SK-N-SH (cell line): Measurements from ENCODE around the gene WHRN. TPM values are rescaled to one million over a fixed set of nuclear protein-coding genes. Genes with fewer than 3 reads are reported as not detected.

Source experiments
- CTCF ChIA-PET: fragments of 300-600, 350-600 bp; formaldehyde crosslinking; extraction: SDS; loops from one replicate; lab custom pipeline; 2021; lab: Yijun Ruan, JAX
- POLR2A ChIA-PET: fragments of 350-600 bp; sonication (Branson Sonifier 250); formaldehyde crosslinking; extraction: SDS; loops from one replicate; lab custom pipeline; 2020; ENCODE audit warnings: antibody characterized with exemption, inconsistent platforms; lab: Yijun Ruan, JAX
- DNase-seq: peaks from one replicate; pipeline ENCODE4 v3.0.0; 2012
- H2AFZ ChIP-seq: fragments of 200-600 bp; sonication (generic); 2 replicates; pipeline ENCODE4 v1.8.1; 2016; ENCODE audit warnings: antibody characterized with exemption, mild to moderate bottlenecking, low read depth
- H3F3A ChIP-seq: fragments of 200-600 bp; sonication (generic); replicated peaks from 2 replicates; pipeline ENCODE3; 2016; ENCODE audit warnings: antibody characterized with exemption, mild to moderate bottlenecking; ENCODE audit not compliant: insufficient read depth
- H3K27ac ChIP-seq, 2 experiments: fragments of 200-500 bp in 1 of 2; fragments of 200-600 bp in 1 of 2; sonication (Bioruptor generic) in 1 of 2; sonication (generic), shearing (Covaris generic) in 1 of 2; 2 replicates each; pipeline versions ENCODE4 v1.5.1 to v1.6.1; 2014 to 2016; ENCODE audit warnings: low read depth in 2 of 2, inconsistent platforms in 1 of 2, low read length in 1 of 2, mild to moderate bottlenecking in 1 of 2, mixed read lengths in 1 of 2
- H3K27me3 ChIP-seq: fragments of 200-600 bp; sonication (generic), shearing (Covaris generic); 2 replicates; pipeline ENCODE4 v1.6.1; 2016; ENCODE audit warnings: mixed run types; ENCODE audit not compliant: insufficient read depth
- H3K36me3 ChIP-seq, 2 experiments: fragments of 200-500 bp in 1 of 2; fragments of 200-600 bp in 1 of 2; sonication (Bioruptor generic) in 1 of 2; sonication (generic) in 1 of 2; replicated peaks in 1 of 2; 2 replicates each; pipeline versions ENCODE3 to v1.5.1; 2014 to 2016; ENCODE audit warnings: low read length in 1 of 2, mild to moderate bottlenecking in 1 of 2; ENCODE audit not compliant: insufficient read depth in 2 of 2, control insufficient read depth in 1 of 2
- H3K4me1 ChIP-seq, 2 experiments: fragments of 200-500 bp in 1 of 2; fragments of 200-600 bp in 1 of 2; sonication (Bioruptor generic) in 1 of 2; sonication (generic), shearing (Covaris generic) in 1 of 2; 2 replicates each; pipeline versions ENCODE4 v1.5.1 to v1.6.1; 2014 to 2016; ENCODE audit warnings: low read depth in 1 of 2, low read length in 1 of 2, mixed run types in 1 of 2; ENCODE audit not compliant: insufficient read depth in 2 of 2, control insufficient read depth in 1 of 2
- H3K4me2 ChIP-seq: fragments of 200-600 bp; sonication (generic), shearing (Covaris generic); 2 replicates; pipeline ENCODE4 v1.6.1; 2017; ENCODE audit warnings: mixed run types
- H3K4me3 ChIP-seq, 2 experiments: fragments of 200-500 bp in 1 of 2; fragments of 200-600 bp in 1 of 2; sonication (Bioruptor generic) in 1 of 2; sonication (generic), shearing (Covaris generic) in 1 of 2; 2 replicates each; pipeline versions ENCODE4 v1.5.1 to v1.8.1; 2014 to 2016; ENCODE audit warnings: low read depth in 2 of 2, inconsistent platforms in 1 of 2, low read length in 1 of 2, mild to moderate bottlenecking in 1 of 2, mixed read lengths in 1 of 2, moderate library complexity in 1 of 2
- H3K79me2 ChIP-seq: fragments of 200-600 bp; sonication (generic); 2 replicates; pipeline ENCODE4 v1.8.1; 2017; ENCODE audit warnings: mild to moderate bottlenecking; ENCODE audit not compliant: insufficient read depth
- H3K9ac ChIP-seq: fragments of 200-600 bp; sonication (generic); 2 replicates; pipeline ENCODE4 v1.6.1; 2017; ENCODE audit warnings: mixed run types
- H3K9me2 ChIP-seq: fragments of 200-600 bp; sonication (generic); 2 replicates; pipeline ENCODE4 v1.6.1; 2017; ENCODE audit warnings: mixed run types
- H3K9me3 ChIP-seq: fragments of 200-600 bp; sonication (generic); 2 replicates; pipeline ENCODE4 v1.6.1; 2017; ENCODE audit warnings: mixed run types, mild to moderate bottlenecking, moderate library complexity
- H4K20me1 ChIP-seq: fragments of 200-600 bp; sonication (generic); 2 replicates; pipeline ENCODE4 v1.6.1; 2017; ENCODE audit warnings: mild to moderate bottlenecking, mixed run types; ENCODE audit not compliant: insufficient read depth
- CHD2 ChIP-seq: fragments of 150-350 bp; IDR thresholded peaks from 2 replicates; pipeline ENCODE4 v1.6.1; 2018; ENCODE audit warnings: low read length; ENCODE audit not compliant: partially characterized antibody
- FOSL2 ChIP-seq: IDR thresholded peaks from 2 replicates; pipeline ENCODE4 v1.4.0; 2012; ENCODE audit warnings: low read depth, mild to moderate bottlenecking, moderate library complexity, borderline replicate concordance
- FOXJ3 ChIP-seq: sonication (generic); formaldehyde crosslinking; IDR thresholded peaks from 2 replicates; pipeline ENCODE4 v1.5.1; 2020; ENCODE audit warnings: mild to moderate bottlenecking, missing genetic modification reagents
- GABPA ChIP-seq: IDR thresholded peaks from 2 replicates; pipeline ENCODE4 v1.4.0; 2012; ENCODE audit warnings: low read depth, mild to moderate bottlenecking
- GATA2 ChIP-seq: sonication (generic); formaldehyde crosslinking; IDR thresholded peaks from 2 replicates; pipeline ENCODE4 v1.5.0; 2020; ENCODE audit warnings: mild to moderate bottlenecking, missing genetic modification reagents
- IRF3 ChIP-seq: fragments of 150-350 bp; IDR thresholded peaks from 2 replicates; pipeline ENCODE4 v1.6.1; 2016; ENCODE audit warnings: mild to moderate bottlenecking, low read depth, low read length
- MEF2A ChIP-seq: IDR thresholded peaks from 2 replicates; pipeline ENCODE4 v1.4.0; 2012; ENCODE audit warnings: low read depth, borderline replicate concordance
- NFIC ChIP-seq: IDR thresholded peaks from 2 replicates; pipeline ENCODE4 v1.4.0; 2012; ENCODE audit warnings: borderline replicate concordance
- POLR2AphosphoS5 ChIP-seq: IDR thresholded peaks from 2 replicates; pipeline ENCODE4 v1.6.1; 2012; ENCODE audit warnings: low read depth, low read length
- RAD21 ChIP-seq: IDR thresholded peaks from 2 replicates; pipeline ENCODE4 v1.6.1; 2012; ENCODE audit warnings: mild to moderate bottlenecking, low read length
- RXRA ChIP-seq: IDR thresholded peaks from 2 replicates; pipeline ENCODE4 v1.4.0; 2012; ENCODE audit warnings: low read depth, mild to moderate bottlenecking, borderline replicate concordance
- SIN3A ChIP-seq: IDR thresholded peaks from 2 replicates; pipeline ENCODE4 v1.6.1; 2012; ENCODE audit warnings: low read depth, mild to moderate bottlenecking, low read length, moderate library complexity, borderline replicate concordance
- SMC3 ChIP-seq: IDR thresholded peaks from 2 replicates; pipeline ENCODE4 v1.6.1; 2012; ENCODE audit warnings: low read depth, low read length, improper control_type of control experiment
- TAF1 ChIP-seq: IDR thresholded peaks from 2 replicates; pipeline ENCODE4 v1.6.1; 2012; ENCODE audit warnings: low read depth, mild to moderate bottlenecking, low read length, moderate library complexity, borderline replicate concordance
- TCF12 ChIP-seq: IDR thresholded peaks from 2 replicates; pipeline ENCODE4 v1.4.0; 2012
- TEAD4 ChIP-seq: IDR thresholded peaks from 2 replicates; pipeline ENCODE4 v1.4.0; 2012; ENCODE audit warnings: mild to moderate bottlenecking, borderline replicate concordance; ENCODE audit not compliant: insufficient read depth
- YY1 ChIP-seq: IDR thresholded peaks from 2 replicates; pipeline ENCODE4 v1.4.0; 2012; ENCODE audit warnings: low read depth, mild to moderate bottlenecking
- WGBS: methylation state at CpG from one replicate; pipeline ENCODE4 v1.1.6; 2017; ENCODE audit warnings: low lambda C conversion rate; 5-methylcytosine and 5-hydroxymethylcytosine counted together
- polyA plus RNA-seq, 3 experiments: library from polyadenylated mRNA; depleted of rRNA; stranded (reverse); fragments of >200 nt; gene quantifications; 2 replicates each; pipeline ENCODE4 v1.2.3, GENCODE V29; 2012
- TF ChIP-seq, protein P1 (sequence below): IDR thresholded peaks from 2 replicates; pipeline ENCODE4 v1.6.1; 2012; ENCODE audit warnings: mild to moderate bottlenecking, low read depth, low read length, moderate library complexity
- TF ChIP-seq, protein P2 (sequence below): fragments of 150-350 bp; IDR thresholded peaks from 2 replicates; pipeline ENCODE4 v1.6.1; 2017; ENCODE audit warnings: antibody characterized with exemption, low read length, low read depth, borderline replicate concordance
- TF ChIP-seq, protein P3 (sequence below): fragments of 200-600 bp; sonication (generic); IDR thresholded peaks from 2 replicates; pipeline ENCODE4 v1.6.1; 2017; ENCODE audit warnings: antibody characterized with exemption, mild to moderate bottlenecking, moderate library complexity
- TF ChIP-seq, protein P4 (sequence below): IDR thresholded peaks from 2 replicates; pipeline ENCODE4 v1.4.0; 2012; ENCODE audit warnings: low read depth

The WHRN gene
- polyA plus RNA-seq, 1 of the 3 experiments (the other 2 are of a cell fraction): 4.6 TPM

DNA sequence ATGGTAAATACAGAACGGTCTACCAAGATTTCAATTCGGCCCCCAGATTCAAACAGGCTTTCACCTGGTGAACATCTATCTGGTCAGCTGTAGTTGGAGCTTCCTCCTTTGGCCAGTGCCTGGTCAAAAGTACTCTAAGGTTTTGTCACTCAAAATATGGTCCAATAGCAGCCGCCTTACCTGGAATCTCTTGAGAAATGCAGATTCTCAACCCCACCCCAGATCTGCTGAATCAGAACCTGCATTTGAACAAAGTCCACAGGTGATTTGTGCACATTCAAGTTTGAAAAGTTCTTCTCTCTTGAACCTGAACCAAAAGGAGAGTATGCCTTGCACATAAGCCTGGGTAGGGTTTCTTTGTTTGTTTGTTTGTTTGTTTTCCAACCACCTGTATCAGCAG, 17.6 kb upstream of the WHRN start:
- ChIA-PET POLR2A (no interaction called here), CTCF (interaction anchor here (0.9 to 1.2 kb wide), 2 partner anchors 14 to 38 kb away, joined by 3 to 4 read pairs; no protein-coding TSS in a partner anchor)

DNA sequence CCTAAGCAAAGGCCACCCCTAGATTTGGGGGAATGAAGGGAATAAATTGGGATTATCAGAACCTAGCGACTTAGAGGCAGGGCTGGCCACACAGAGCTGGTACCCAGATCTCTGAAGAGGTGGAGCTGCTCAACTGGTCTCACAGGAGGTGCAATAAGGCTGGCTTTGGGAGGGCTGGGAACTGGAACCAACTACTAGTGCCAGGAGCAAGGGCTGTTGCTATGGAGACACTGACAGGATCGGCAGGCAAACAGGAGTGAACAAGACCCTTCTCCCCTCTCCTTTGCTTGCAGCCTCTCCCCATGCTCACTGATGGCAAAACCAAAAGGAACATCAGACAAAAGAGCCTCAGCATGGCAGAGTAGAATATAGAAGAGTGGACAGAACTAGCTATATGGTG, 17.0 kb upstream of the WHRN start:
- Histone ChIP-seq H3K9ac (no peak overlapping the region), H3K27ac (no peak overlapping the region), H2AFZ (no peak overlapping the region), H3K4me2 (no peak overlapping the region), H3K9me2 (no peaks in the 10 kb centered on the region), H3K9me3 (no peaks in the 10 kb centered on the region), H3F3A (peaks cover 7% of the 10 kb centered on the region), H3K4me3 (no peak overlapping the region), H3K36me3 (no peaks in the 10 kb centered on the region), H3K27me3 (peaks cover 23% of the 10 kb centered on the region; the same call in 1 of the 2 replicates), H3K79me2 (no peaks in the 10 kb centered on the region), H3K4me1 (no peaks in the 10 kb centered on the region), H4K20me1 (no peaks in the 10 kb centered on the region)
- DNase-seq: no peak
- POLR2A ChIA-PET: no interaction called here
- CTCF ChIA-PET: interaction anchor here (0.9 to 1.2 kb wide), 3 partner anchors 14 to 159 kb away, joined by 3 to 4 read pairs (median 4); no protein-coding TSS in a partner anchor
- 7% methylated on average over 2 of the region's 2 CpGs for WGBS
- TF ChIP-seq IRF3 (no peak), TAF1 (no peak), TEAD4 (no peak), RAD21 (no peak), RXRA (no peak), YY1 (no peak), TCF12 (no peak), CHD2 (no peak), POLR2AphosphoS5 (no peak), GATA2 (CRISPR knock-in tag) (no peak), SMC3 (no peak), GABPA (no peak), MEF2A (no peak), FOSL2 (no peak)
- TF ChIP-seq, protein P1, sequence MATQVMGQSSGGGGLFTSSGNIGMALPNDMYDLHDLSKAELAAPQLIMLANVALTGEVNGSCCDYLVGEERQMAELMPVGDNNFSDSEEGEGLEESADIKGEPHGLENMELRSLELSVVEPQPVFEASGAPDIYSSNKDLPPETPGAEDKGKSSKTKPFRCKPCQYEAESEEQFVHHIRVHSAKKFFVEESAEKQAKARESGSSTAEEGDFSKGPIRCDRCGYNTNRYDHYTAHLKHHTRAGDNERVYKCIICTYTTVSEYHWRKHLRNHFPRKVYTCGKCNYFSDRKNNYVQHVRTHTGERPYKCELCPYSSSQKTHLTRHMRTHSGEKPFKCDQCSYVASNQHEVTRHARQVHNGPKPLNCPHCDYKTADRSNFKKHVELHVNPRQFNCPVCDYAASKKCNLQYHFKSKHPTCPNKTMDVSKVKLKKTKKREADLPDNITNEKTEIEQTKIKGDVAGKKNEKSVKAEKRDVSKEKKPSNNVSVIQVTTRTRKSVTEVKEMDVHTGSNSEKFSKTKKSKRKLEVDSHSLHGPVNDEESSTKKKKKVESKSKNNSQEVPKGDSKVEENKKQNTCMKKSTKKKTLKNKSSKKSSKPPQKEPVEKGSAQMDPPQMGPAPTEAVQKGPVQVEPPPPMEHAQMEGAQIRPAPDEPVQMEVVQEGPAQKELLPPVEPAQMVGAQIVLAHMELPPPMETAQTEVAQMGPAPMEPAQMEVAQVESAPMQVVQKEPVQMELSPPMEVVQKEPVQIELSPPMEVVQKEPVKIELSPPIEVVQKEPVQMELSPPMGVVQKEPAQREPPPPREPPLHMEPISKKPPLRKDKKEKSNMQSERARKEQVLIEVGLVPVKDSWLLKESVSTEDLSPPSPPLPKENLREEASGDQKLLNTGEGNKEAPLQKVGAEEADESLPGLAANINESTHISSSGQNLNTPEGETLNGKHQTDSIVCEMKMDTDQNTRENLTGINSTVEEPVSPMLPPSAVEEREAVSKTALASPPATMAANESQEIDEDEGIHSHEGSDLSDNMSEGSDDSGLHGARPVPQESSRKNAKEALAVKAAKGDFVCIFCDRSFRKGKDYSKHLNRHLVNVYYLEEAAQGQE: no peak
- TF ChIP-seq, protein P2, sequence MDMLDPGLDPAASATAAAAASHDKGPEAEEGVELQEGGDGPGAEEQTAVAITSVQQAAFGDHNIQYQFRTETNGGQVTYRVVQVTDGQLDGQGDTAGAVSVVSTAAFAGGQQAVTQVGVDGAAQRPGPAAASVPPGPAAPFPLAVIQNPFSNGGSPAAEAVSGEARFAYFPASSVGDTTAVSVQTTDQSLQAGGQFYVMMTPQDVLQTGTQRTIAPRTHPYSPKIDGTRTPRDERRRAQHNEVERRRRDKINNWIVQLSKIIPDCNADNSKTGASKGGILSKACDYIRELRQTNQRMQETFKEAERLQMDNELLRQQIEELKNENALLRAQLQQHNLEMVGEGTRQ: no peak
- TF ChIP-seq, protein P3, sequence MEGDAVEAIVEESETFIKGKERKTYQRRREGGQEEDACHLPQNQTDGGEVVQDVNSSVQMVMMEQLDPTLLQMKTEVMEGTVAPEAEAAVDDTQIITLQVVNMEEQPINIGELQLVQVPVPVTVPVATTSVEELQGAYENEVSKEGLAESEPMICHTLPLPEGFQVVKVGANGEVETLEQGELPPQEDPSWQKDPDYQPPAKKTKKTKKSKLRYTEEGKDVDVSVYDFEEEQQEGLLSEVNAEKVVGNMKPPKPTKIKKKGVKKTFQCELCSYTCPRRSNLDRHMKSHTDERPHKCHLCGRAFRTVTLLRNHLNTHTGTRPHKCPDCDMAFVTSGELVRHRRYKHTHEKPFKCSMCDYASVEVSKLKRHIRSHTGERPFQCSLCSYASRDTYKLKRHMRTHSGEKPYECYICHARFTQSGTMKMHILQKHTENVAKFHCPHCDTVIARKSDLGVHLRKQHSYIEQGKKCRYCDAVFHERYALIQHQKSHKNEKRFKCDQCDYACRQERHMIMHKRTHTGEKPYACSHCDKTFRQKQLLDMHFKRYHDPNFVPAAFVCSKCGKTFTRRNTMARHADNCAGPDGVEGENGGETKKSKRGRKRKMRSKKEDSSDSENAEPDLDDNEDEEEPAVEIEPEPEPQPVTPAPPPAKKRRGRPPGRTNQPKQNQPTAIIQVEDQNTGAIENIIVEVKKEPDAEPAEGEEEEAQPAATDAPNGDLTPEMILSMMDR: no peak

More for the DNA sequence above, 17.6 kb upstream of the WHRN start:
- WGBS: 44% methylated on average over 3 of the region's 3 CpGs
- no peaks in the 10 kb centered on the region for H3K36me3 ChIP-seq
- no peak overlapping the region for H3K4me3 ChIP-seq
- peaks cover 23% of the 10 kb centered on the region; the same call in 1 of the 2 replicates for H3K27me3 ChIP-seq
- no peak for TF ChIP-seq TAF1
- no peak for TF ChIP-seq FOXJ3
- no peak for TF ChIP-seq RXRA
- no peak for TF ChIP-seq NFIC
- TF ChIP-seq, protein P4, sequence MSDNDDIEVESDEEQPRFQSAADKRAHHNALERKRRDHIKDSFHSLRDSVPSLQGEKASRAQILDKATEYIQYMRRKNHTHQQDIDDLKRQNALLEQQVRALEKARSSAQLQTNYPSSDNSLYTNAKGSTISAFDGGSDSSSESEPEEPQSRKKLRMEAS: no peak
- TF ChIP-seq SMC3: no peak
- TF ChIP-seq SIN3A: no peak
- peaks cover 7% of the 10 kb centered on the region for H3F3A ChIP-seq
- no peaks in the 10 kb centered on the region for H3K4me1 ChIP-seq
- no peak overlapping the region for H3K27ac ChIP-seq
- no peak overlapping the region for H3K4me2 ChIP-seq
- no peaks in the 10 kb centered on the region for H3K9me3 ChIP-seq
- H4K20me1 ChIP-seq: no peaks in the 10 kb centered on the region
- no peaks in the 10 kb centered on the region for H3K9me2 ChIP-seq
- no peak overlapping the region for H2AFZ ChIP-seq
- no peak for DNase-seq
- no peaks in the 10 kb centered on the region for H3K79me2 ChIP-seq
- no peak overlapping the region for H3K9ac ChIP-seq
